ENCODE data around the gene RALGPS1.

- TF ChIP-seq CTCF (IDR thresholded peaks at IDR 0.05) (no peak), EZH2 (IDR thresholded peaks at IDR 0.05; ENCODE audit: borderline replicate concordance, insufficient read depth, low read depth, low read length, poor library complexity, severe bottlenecking) (no peak)
Observed at GRCh38 chr9:127252410-127253318, 338.1 kb downstream of the RALGPS1 start.

All from B cell (primary cell).